Measurements from ENCODE around the gene TSPAN7.
A peak's percentile ranks its signal among the peaks of the same experiment; 100 is the strongest.

The TSPAN7 gene

GRCh38 chrX:38699121-38699520 lies 137.8 kb downstream of the TSPAN7 start:
- DNase-seq (ENCODE audit: low read depth): no peak
- TF ChIP-seq CTCF (IDR thresholded peaks at IDR 0.05; ENCODE audit: control insufficient read depth, insufficient read depth, low read depth, low read length, missing control alignments): no peak
- no peak overlapping the region for H3K4me3 ChIP-seq (ENCODE audit: control insufficient read depth, low read depth, low read length)

- H3K4me3 ChIP-seq (ENCODE audit: control insufficient read depth, low read depth, low read length): no peak overlapping the region
- DNase-seq (ENCODE audit: low read depth): no peak
- TF ChIP-seq CTCF (IDR thresholded peaks at IDR 0.05; ENCODE audit: control insufficient read depth, insufficient read depth, low read depth, low read length, missing control alignments): no peak
These were observed 138.4 kb downstream of the TSPAN7 start for GRCh38 chrX:38699696-38700095.

- no peak for DNase-seq (ENCODE audit: low read depth)
These were observed 139.7 kb downstream of the TSPAN7 start for GRCh38 chrX:38701073-38701472.

GRCh38 chrX:38704146-38704882 lies 143.0 kb downstream of the TSPAN7 start:
- H3K4me3 ChIP-seq (ENCODE audit: control insufficient read depth, low read depth, low read length): no peak overlapping the region
- DNase-seq (ENCODE audit: low read depth): no peak
- TF ChIP-seq CTCF (IDR thresholded peaks at IDR 0.05; ENCODE audit: control insufficient read depth, insufficient read depth, low read depth, low read length, missing control alignments): no peak

More at GRCh38 chrX:38701073-38701472, 139.7 kb downstream of the TSPAN7 start:
- no peak overlapping the region for H3K4me3 ChIP-seq (ENCODE audit: control insufficient read depth, low read depth, low read length)
- TF ChIP-seq CTCF (IDR thresholded peaks at IDR 0.05; ENCODE audit: control insufficient read depth, insufficient read depth, low read depth, low read length, missing control alignments): no peak

- TF ChIP-seq CTCF (IDR thresholded peaks at IDR 0.05; ENCODE audit: control insufficient read depth, insufficient read depth, low read depth, low read length, missing control alignments): peak; percentile 63
- no peak for DNase-seq (ENCODE audit: low read depth)
- no peak overlapping the region for H3K4me3 ChIP-seq (ENCODE audit: control insufficient read depth, low read depth, low read length)
These were observed 156.5 kb downstream of the TSPAN7 start for GRCh38 chrX:38717871-38718270.

GRCh38 chrX:38718311-38718710 lies 157.0 kb downstream of the TSPAN7 start:
- H3K4me3 ChIP-seq (ENCODE audit: control insufficient read depth, low read depth, low read length): no peak overlapping the region
- no peak for TF ChIP-seq CTCF (IDR thresholded peaks at IDR 0.05; ENCODE audit: control insufficient read depth, insufficient read depth, low read depth, low read length, missing control alignments)
- no peak for DNase-seq (ENCODE audit: low read depth)

Data from AG09309 (cell line).